H9 (cell line): ENCODE measurements around the gene HIGD2B. TPM values are rescaled to one million over a fixed set of nuclear protein-coding genes. Genes with fewer than 3 reads are reported as not detected.

ENCODE experiments used
- DNase-seq: peaks from one replicate; pipeline ENCODE4 v3.0.0-alpha.2; 2017
- H2AFZ ChIP-seq: one replicate; pipeline ENCODE4 v1.6.1; 2013; ENCODE audit warnings: mild to moderate bottlenecking, low read length, control low read depth, moderate library complexity
- H2AK5ac ChIP-seq: 2 replicates; pipeline ENCODE4 v1.6.1; 2013; ENCODE audit warnings: low read length, control low read depth, mixed read lengths; ENCODE audit not compliant: insufficient read length
- H2BK120ac ChIP-seq: one replicate; pipeline ENCODE4 v1.6.1; 2013; ENCODE audit warnings: low read depth, mild to moderate bottlenecking, low read length, control low read depth, inconsistent platforms; ENCODE audit not compliant: poor library complexity, severe bottlenecking
- H2BK12ac ChIP-seq: 2 replicates; pipeline ENCODE4 v1.6.1; 2013; ENCODE audit warnings: low read length, control low read depth, mixed read lengths, low read depth; ENCODE audit not compliant: insufficient read length
- H2BK15ac ChIP-seq: 2 replicates; pipeline ENCODE4 v1.6.1; 2013; ENCODE audit warnings: low read depth, low read length, control low read depth
- H2BK20ac ChIP-seq: one replicate; pipeline ENCODE4 v1.6.1; 2013; ENCODE audit warnings: low read depth, mild to moderate bottlenecking, low read length, control low read depth, inconsistent platforms; ENCODE audit not compliant: poor library complexity, severe bottlenecking
- H2BK5ac ChIP-seq: 2 replicates; pipeline ENCODE4 v1.6.1; 2013; ENCODE audit warnings: low read length, control low read depth, mixed read lengths; ENCODE audit not compliant: insufficient read length
- H3K14ac ChIP-seq: 2 replicates; pipeline ENCODE4 v1.6.1; 2013; ENCODE audit warnings: low read length, control low read depth; ENCODE audit not compliant: insufficient read depth
- H3K18ac ChIP-seq: 2 replicates; pipeline ENCODE4 v1.6.1; 2013; ENCODE audit warnings: low read depth, mild to moderate bottlenecking, mixed read lengths, low read length, control low read depth; ENCODE audit not compliant: insufficient read length
- H3K23ac ChIP-seq: 2 replicates; pipeline ENCODE4 v1.6.1; 2013; ENCODE audit warnings: low read length, control low read depth, mixed read lengths, low read depth; ENCODE audit not compliant: insufficient read length
- H3K23me2 ChIP-seq: 2 replicates; pipeline ENCODE4 v1.6.1; 2013; ENCODE audit warnings: low read depth, mild to moderate bottlenecking, mixed read lengths, low read length, control low read depth; ENCODE audit not compliant: insufficient read length, poor library complexity, severe bottlenecking
- H3K27ac ChIP-seq: 2 replicates; pipeline ENCODE4 v1.5.1; 2013; ENCODE audit warnings: low read length, control low read depth, mixed read lengths, low read depth; ENCODE audit not compliant: insufficient read length
- H3K27me3 ChIP-seq: 2 replicates; pipeline ENCODE4 v1.6.1; 2013; ENCODE audit warnings: low read length, control low read depth, inconsistent platforms; ENCODE audit not compliant: insufficient read depth
- H3K4ac ChIP-seq: 2 replicates; pipeline ENCODE4 v1.6.1; 2013; ENCODE audit warnings: low read depth, mild to moderate bottlenecking, control low read depth, inconsistent platforms, low read length, moderate library complexity
- H3K4me1 ChIP-seq: 2 replicates; pipeline ENCODE4 v1.6.1; 2013; ENCODE audit warnings: low read length, control low read depth, inconsistent platforms; ENCODE audit not compliant: insufficient read depth
- H3K4me2 ChIP-seq: 2 replicates; pipeline ENCODE4 v1.6.1; 2013; ENCODE audit warnings: low read length, control low read depth, mixed read lengths; ENCODE audit not compliant: insufficient read length, insufficient read depth
- H3K56ac ChIP-seq: 2 replicates; pipeline ENCODE4 v1.6.1; 2013; ENCODE audit warnings: low read depth, mild to moderate bottlenecking, mixed read lengths, low read length, control low read depth; ENCODE audit not compliant: insufficient read length
- H3K79me1 ChIP-seq: 2 replicates; pipeline ENCODE4 v1.6.1; 2013; ENCODE audit warnings: low read depth, mild to moderate bottlenecking, moderate library complexity, low read length, control low read depth, inconsistent platforms; ENCODE audit not compliant: insufficient read depth, poor library complexity, severe bottlenecking
- H3K79me2 ChIP-seq: 2 replicates; pipeline ENCODE4 v1.6.1; 2013; ENCODE audit warnings: low read length, control low read depth, inconsistent platforms; ENCODE audit not compliant: insufficient read depth
- H3K9ac ChIP-seq: 2 replicates; pipeline ENCODE4 v1.6.1; 2013; ENCODE audit warnings: low read length, control low read depth, mixed read lengths; ENCODE audit not compliant: insufficient read length; ENCODE audit errors: extremely low read depth
- H3K9me3 ChIP-seq: one replicate; pipeline ENCODE4 v1.6.1; 2013; ENCODE audit warnings: low read depth, low read length, inconsistent platforms; ENCODE audit not compliant: control insufficient read depth
- H3T11ph ChIP-seq: one replicate; pipeline ENCODE4 v1.6.1; 2013; ENCODE audit warnings: mild to moderate bottlenecking, low read length, control low read depth, inconsistent platforms
- H4K20me1 ChIP-seq: one replicate; pipeline ENCODE4 v1.6.1; 2013; ENCODE audit not compliant: control insufficient read depth, insufficient read length, insufficient read depth
- H4K5ac ChIP-seq: 2 replicates; pipeline ENCODE4 v1.6.1; 2013; ENCODE audit warnings: low read depth, mild to moderate bottlenecking, mixed read lengths, low read length, control low read depth; ENCODE audit not compliant: insufficient read length
- H4K8ac ChIP-seq: replicated peaks from 2 replicates; pipeline ENCODE4 v1.6.1; 2013; ENCODE audit warnings: low read length, control low read depth, mixed read lengths, low read depth; ENCODE audit not compliant: insufficient read length
- H4K91ac ChIP-seq: 2 replicates; pipeline ENCODE4 v1.6.1; 2013; ENCODE audit warnings: low read depth, mild to moderate bottlenecking, moderate library complexity, mixed read lengths, low read length, control low read depth; ENCODE audit not compliant: insufficient read length
- H3K27ac Mint-ChIP-seq, 3 experiments: 2 replicates in 2 of 3; 3 replicates in 1 of 3; pipeline ENCODE4 v1.8.0; 2020 to 2021; ENCODE audit warnings: mixed read lengths in 3 of 3, mild to moderate bottlenecking in 1 of 3, moderate library complexity in 1 of 3
- H3K27me3 Mint-ChIP-seq: 2 replicates; pipeline ENCODE4 v1.8.0; 2021; ENCODE audit warnings: low read depth, mild to moderate bottlenecking, moderate library complexity, mixed read lengths
- H3K36me3 Mint-ChIP-seq, 3 experiments: 2 replicates in 2 of 3; 3 replicates in 1 of 3; pipeline ENCODE4 v1.8.0; 2020 to 2021; ENCODE audit warnings: low read depth in 3 of 3, mixed read lengths in 3 of 3; ENCODE audit not compliant: insufficient read depth in 1 of 3
- H3K4me1 Mint-ChIP-seq, 2 experiments: 2 replicates each; pipeline ENCODE4 v1.8.0; 2020; ENCODE audit warnings: mixed read lengths in 2 of 2
- H3K4me3 Mint-ChIP-seq, 2 experiments: 2 replicates in 1 of 2; 3 replicates in 1 of 2; pipeline ENCODE4 v1.8.0; 2020 to 2021; ENCODE audit warnings: mild to moderate bottlenecking in 2 of 2, mixed read lengths in 2 of 2, moderate library complexity in 1 of 2
- H3K9me3 Mint-ChIP-seq, 2 experiments: 2 replicates in 1 of 2; 3 replicates in 1 of 2; pipeline ENCODE4 v1.8.0; 2020; ENCODE audit warnings: mild to moderate bottlenecking in 2 of 2, mixed read lengths in 2 of 2, moderate library complexity in 1 of 2
- CTCF ChIP-seq: fragments of 200-600 bp; sonication (generic); conservative IDR thresholded peaks from 3 replicates; pipeline ENCODE4 v1.8.0; 2021; ENCODE audit warnings: antibody characterized with exemption, mild to moderate bottlenecking
- WGBS: extraction: QIAGEN DNeasy Blood & Tissue Kit; methylation state at CpG from one replicate; pipeline ENCODE4 v1.1.7; 2013; ENCODE audit warnings: missing lambda C conversion rate, low lambda C conversion rate, mixed read lengths; ENCODE audit not compliant: insufficient read length; ENCODE audit errors: extremely low coverage; 5-methylcytosine and 5-hydroxymethylcytosine counted together
- total RNA-seq: library from RNA; stranded (reverse); gene quantifications from 2 replicates; pipeline ENCODE4 v1.2.1, GENCODE V29; 2021

HIGD2B gene
- total RNA-seq, 1 experiment from 2014 or later: not detected

- no peaks in the 10 kb centered on the region for H3K79me1 ChIP-seq
- H4K91ac ChIP-seq: no peak overlapping the region
- no peaks in the 10 kb centered on the region for H3K23me2 ChIP-seq
- no peaks in the 10 kb centered on the region for H3K79me2 ChIP-seq
- H3K23ac ChIP-seq: no peak overlapping the region
- WGBS: no CpG with 5 or more reads among the region's 4 CpGs
- Mint-ChIP-seq H3K27me3 (no peaks in the 10 kb centered on the region), H3K27ac (no peak overlapping the region), H3K4me3 (no peak overlapping the region), H3K4me1 (peaks cover 5% of the 10 kb centered on the region in 2 experiments; a peak in 2 of 4 replicates), H3K9me3 (no peaks in the 10 kb centered on the region), H3K36me3 (peaks cover 16 to 46% (median 35%) of the 10 kb centered on the region in 3 experiments; a peak in 6 of 7 replicates)
- H3T11ph ChIP-seq: no peak overlapping the region
- no peak overlapping the region for H2BK15ac ChIP-seq
- no peak overlapping the region for H3K18ac ChIP-seq
- H3K4ac ChIP-seq: no peak overlapping the region
- no peak overlapping the region for H3K56ac ChIP-seq
- no peaks in the 10 kb centered on the region for H3K9me3 ChIP-seq
- no peak overlapping the region for H4K8ac ChIP-seq
- no peak overlapping the region for H2AFZ ChIP-seq
- H3K4me2 ChIP-seq: no peak overlapping the region
- H3K27ac ChIP-seq: no peak overlapping the region
- no peaks in the 10 kb centered on the region for H3K27me3 ChIP-seq
- no peak overlapping the region for H2BK5ac ChIP-seq
- H2BK20ac ChIP-seq: no peak overlapping the region
- no peak overlapping the region for H2BK120ac ChIP-seq
- no peak overlapping the region for H4K5ac ChIP-seq
- no peak overlapping the region for H3K9ac ChIP-seq
- no peak overlapping the region for H2AK5ac ChIP-seq
- no peaks in the 10 kb centered on the region for H3K4me1 ChIP-seq
- H4K20me1 ChIP-seq: no peaks in the 10 kb centered on the region
- no peak overlapping the region for H2BK12ac ChIP-seq
- DNase-seq: no peak
- peak; percentile 40 for TF ChIP-seq CTCF
- no peak overlapping the region for H3K14ac ChIP-seq
These were observed 46.5 kb upstream of the HIGD2B start for GRCh38 chr15:72732516-72732915.
